Natural killer cell treated with Interleukin-12 subunit alpha and Interleukin-12 subunit beta and Interleukin-15 and Interleukin-18, amount 100 ng/mL, for 72 hours (primary cell): ENCODE data around the gene MAOA. TPM values are rescaled to one million over a fixed set of nuclear protein-coding genes. Genes with fewer than 3 reads are reported as not detected.

Source experiments
- total RNA-seq, 2 donors: library from RNA; stranded (reverse); gene quantifications; one replicate each; pipeline ENCODE4 v1.2.3, GENCODE V29; 2022

MAOA gene
- total RNA-seq, 2 donors from 2014 or later, result 0.21 to 1.8 TPM

Other genes starting within 250 kb of the MAOA start
- gene MAOB, start 226.2 kb downstream of the MAOA start, total RNA-seq, result not detected